Measurements from ENCODE around the gene LRP1B.

The LRP1B gene

DNA sequence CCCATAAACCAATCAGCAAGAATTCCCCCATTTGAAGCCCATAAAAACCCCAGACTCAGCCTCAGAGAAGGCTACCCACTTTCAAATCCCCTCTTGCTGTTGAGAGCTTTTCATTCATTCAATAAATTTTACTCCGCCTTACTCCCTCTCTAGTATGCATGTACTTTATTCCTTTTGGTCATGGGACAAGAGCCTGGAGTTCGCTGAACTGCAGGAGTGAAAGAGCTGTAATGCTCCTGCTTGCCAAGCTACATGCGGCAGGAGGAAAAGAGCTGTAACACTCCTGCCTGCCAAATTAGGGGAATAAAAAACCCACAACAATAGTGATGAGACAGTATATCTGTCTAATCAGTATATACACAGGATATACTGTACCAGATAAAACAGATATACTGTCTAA lies 1261.7 kb downstream of the LRP1B start:
- no peak for FAIRE-seq

DNA sequence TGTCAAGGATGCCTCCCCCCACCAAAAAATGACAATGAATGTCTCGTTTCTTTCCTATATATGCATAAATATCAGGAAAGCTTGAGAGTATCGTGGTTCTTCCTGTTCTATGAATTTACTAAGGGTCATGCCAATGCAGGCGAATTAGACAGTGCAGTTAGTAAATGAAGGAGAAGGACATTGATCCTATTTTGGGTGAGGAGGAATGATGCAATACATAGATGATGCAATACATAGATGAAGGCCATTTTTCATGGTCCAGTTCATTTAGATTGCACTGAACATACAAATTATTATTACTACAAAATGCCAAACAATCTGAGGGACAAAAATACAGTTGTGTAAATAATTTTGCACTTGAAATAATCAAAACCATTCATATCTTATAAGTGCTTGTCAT lies 1265.0 kb downstream of the LRP1B start:
- no peak for FAIRE-seq

DNA sequence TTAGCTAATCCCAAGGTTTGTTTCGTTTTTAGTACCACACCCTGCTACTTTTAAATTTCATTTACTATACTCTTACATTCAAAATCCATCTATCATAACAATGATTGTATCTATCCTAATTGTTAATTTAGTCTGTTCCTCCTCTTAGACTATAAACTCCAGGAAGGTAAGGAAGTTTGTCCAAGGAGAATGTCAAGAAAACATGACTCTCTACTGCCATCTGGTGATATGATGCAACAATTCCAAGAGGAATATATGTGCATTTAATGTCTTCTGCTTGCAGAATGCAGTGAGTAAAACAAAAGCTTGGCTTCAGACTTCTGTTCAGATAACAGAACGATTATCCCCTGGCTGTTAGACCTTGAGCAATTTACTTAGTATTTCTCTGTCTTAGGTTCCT lies 1267.1 kb downstream of the LRP1B start:
- peak; percentile 77 for FAIRE-seq

DNA sequence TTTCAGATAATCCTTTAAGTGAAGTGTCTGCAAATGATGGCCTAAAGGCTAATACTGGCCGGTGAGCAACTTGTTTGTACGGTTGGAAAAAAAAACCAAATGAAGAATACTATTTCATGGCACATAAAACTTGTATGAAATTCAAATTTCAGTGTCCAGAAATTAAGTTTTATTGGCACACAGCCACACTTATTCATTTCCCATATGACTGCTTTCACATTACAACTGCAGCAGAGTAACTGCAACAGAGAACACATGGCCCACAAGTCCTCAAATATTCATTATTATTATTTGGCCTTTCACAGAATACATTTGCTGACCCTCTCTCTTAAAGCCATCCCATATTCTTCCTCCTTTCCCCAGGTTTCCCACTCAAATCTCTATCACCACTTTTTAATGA lies 1268.6 kb downstream of the LRP1B start:
- no peak for FAIRE-seq

DNA sequence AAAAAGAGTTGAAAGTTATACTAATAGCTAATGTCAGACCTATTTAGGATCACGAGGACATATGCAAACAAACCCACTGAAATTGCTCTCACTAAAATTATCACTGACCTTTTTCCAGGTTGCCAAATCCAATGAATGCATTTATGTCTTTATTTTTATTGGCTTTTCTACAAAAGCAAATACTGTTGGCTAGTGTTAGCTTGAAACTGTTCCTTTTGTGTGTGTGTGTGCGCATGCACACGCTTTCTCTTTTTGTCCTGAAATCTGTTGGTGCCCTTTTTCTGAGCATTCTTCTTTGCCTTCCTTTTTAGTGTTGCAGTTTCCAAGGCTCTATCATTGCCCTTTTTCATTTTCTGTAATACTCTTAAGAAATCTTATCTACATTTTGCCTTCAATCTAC lies 1269.2 kb downstream of the LRP1B start:
- no peak for FAIRE-seq

DNA sequence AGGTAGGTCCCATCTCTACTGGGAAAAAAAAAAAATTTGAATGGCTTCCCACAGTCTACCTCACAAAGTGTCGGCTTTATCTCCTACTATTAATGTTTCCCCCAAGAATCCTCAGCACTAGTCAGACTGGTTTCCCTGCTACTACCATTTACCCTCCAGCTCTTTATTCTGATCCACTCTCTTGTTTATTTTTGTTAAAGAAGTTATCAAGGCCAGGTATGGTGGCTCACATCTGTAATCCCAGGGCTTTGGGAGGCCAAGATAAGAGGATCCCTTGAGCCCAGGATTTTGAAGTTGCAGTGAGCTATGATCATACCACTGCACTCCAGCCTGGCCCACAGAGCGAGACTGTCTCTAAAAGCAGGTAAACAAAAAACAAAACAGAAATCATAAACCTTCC lies 1275.3 kb downstream of the LRP1B start:
- no peak for FAIRE-seq

DNA sequence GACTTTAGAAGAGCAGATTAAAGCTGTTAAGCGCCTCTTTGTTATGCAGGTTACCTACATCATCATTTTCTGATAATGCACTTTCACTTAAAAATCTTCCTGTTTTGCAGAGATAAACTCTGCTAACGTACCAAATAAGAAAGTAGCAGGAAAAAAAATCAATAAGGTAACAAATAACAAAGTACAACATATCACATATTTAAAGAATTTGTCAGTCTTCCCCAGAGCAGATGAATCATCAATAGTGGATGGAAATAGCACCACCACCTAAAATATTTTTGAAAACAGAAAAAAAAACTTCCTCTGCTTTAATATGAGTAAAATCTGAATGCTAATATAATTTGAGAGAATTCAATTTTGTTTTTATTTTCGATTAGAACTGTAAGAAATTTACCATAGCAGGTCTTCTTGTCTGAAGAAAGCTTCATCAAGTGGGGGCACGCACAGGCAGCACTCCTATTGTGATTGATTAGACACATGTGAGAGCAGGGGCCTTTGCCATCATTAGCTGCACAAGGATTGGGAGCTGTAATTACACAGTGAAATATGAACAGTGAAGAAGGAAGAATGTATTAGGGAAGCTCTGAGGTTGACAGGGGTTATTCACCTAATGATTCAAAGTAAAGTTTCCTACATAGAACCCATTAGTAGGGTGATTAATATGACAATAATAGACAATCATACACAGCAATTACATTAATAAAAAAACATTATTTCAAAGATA lies 1279.4 kb downstream of the LRP1B start:
- FAIRE-seq = no peak

DNA sequence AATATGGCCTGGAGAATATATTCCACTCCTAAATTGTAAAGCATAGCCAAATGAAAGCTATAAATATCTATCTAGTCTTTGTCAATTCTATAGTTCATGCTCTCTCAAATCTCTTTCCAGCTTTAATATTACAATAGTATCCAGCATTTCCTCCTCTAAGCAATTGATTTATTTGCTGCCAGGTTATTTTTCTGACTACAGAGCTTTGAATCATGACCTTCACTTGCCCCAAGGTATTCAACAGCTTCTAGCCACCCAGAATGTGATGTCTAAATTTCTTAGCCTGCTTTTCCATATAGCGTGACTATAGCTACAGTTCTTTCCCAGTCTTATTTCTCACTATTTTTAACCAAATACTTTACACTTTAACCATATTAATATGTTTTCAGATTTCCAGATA lies 1287.6 kb downstream of the LRP1B start:
- no peak for FAIRE-seq

DNA sequence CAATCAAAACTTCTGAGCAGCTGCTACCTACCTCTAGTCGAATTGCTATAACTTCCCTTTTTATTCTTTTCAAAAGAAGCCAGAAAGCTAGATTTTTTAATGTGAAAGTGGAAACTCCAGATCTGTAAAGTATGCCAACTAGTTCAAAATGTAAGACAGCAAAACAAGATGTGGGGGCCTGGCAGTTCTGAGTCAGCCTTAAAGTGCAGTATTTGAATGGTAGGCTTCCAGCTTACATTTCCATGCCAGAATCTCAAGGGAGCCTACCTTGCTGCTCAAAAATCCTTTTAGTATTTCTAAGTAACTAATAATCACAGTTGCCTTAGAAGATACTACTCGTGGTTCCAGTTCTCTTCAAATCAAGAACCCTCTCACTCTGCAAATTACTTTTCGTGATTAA lies 1288.7 kb downstream of the LRP1B start:
- no peak for FAIRE-seq

DNA sequence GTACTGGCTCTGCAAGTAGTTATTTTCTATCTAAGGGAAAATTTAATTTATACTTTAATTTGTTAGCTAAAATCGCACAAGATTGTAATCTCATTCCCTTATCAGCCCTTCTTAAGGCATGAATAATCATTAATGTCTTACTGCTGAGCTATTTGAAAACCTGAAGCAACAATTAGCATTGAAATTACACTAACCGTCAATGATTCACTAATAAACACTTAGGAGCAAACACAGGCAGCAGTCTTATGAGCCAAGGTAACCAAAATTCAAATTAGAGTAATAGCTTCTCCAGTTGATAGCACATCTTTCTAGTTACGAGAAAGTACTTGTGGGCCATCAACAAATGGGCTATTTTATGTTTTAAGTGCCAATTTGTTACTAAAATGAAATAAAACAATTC lies 1289.7 kb downstream of the LRP1B start:
- no peak for FAIRE-seq

DNA sequence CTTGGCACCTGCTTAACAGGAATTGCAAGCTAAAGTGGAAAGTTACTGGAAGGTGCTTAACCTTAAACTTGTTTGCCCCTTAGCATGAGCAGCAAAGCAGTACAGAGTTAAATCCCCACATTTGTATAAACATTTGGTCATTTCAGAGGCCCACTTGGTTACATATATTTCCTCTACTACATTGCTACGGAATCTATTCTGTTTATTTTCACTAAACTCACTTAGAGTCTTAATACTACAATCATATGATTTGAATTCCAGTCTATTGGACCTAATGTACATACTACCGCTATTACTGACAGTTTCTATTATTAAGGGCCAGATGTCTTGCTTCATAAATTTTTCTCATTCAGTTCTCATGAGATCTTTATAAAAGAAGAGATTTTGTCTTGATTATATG lies 1294.0 kb downstream of the LRP1B start:
- no peak for FAIRE-seq

DNA sequence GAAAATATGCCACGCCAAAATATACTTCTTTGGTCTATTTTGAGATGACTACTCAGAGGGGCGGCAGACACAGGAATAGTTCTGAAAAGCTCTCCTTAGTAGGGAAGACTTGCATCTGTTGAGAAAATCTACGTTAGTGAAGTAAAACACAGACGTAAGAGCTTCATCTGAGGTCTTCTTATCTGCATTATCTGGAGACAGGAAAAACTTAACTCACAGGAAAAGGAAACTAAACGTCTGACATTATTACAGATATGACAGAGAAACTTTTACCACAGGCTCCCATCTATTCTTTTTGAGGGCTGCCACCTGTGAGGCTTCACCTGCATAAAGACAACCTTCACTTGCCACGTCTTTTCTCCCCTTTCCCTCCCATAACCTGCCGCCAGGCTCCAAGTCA lies 1295.7 kb downstream of the LRP1B start:
- FAIRE-seq = no peak

DNA sequence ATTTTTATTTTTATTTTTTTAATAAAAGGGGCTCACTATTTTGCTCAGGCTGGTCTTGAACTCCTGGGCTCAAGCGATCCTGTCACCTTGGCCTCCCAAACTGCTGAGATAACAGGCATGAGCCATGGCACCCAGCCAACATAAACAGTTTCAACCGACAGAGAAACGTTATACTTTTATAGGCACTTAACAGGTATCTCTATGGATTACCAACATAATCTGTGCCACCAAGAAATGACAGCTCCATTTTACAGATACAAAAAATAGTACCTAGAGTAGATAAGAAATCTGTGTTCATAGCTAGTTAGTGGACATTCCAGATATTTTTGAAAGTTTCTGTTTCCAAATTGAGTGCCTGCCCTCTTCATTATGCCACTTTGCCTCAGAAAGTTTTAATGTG lies 1316.7 kb downstream of the LRP1B start:
- FAIRE-seq = no peak

DNA sequence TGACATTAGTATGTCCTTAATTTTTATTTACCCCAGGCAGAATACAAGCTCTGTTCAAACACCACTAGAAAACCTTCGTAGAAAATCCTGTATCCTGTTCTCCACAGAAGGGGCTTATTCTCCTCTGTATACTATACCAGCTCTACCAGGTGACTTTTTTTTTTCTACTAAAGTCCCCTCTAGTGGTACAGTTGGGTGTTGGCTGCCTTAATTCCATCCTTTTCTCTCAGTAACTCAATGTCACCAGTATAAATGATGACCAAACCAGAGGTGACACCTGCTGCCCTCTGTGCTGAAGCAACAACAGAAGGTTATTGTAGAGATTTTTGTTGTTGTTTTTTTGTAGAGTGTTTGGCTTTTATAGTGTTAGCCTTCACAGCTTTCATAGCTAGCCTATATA lies 1322.0 kb downstream of the LRP1B start:
- FAIRE-seq = no peak

DNA sequence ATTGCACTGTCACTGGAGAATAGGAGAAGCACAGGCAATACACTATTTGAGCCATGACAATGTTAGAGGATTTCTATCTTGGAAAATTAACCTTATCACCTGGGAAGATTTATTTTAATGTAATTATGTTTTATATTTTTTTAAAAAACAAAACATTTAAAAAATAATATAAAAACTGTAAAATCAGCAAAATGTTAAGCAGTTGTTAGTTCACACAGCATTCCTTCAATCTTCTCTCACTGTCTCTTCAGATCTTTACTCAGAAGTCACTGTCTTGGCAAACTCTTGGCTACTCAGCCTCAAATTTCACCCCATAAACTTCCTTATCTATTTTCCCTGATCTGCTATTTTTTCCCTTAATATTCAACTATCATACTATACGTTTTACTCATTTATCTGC lies 1322.6 kb downstream of the LRP1B start:
- FAIRE-seq = no peak

DNA sequence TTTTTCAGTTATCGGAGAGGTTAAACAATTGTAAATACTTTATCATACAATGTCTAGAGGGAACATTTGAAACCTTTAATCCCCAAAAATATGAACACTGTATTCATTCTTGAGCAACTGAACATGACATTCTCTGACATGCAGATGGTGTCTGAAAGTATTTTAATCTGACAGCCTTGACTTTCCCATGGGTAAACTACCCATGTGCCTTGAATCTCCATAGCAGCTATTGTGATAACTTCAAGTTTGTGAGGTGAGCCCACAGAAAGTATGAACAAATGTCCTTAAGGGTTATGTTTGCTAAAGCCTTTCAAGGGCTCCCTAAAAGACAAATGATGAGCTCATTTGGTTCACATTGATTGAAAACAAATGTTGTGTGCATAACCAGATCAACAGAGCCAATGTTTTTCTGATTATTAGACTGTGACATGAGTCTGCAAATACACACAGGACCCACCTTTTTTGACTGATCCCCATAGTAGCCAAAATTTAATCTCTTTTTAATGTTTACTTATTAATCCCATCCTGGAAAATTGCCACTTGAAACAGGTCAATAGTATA lies 1326.0 kb downstream of the LRP1B start:
- no peak for FAIRE-seq

DNA sequence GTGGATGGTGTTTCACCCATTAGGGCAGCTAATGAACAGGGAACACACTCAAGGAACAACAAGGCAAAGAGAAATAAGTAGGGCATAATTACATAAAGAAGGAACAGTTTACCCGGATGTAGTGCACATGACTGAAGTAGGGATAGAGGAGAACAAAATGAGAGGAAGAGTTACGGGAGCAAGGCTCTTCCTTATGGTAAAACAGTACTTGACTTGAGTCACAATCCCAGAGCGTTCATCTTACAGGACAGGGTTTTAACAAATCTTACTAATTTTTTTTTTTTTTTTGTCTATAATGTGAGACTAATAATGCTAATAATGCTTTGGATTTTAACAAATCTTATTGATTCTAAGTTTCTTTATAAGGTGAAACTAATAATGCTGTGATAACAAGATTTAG lies 1329.5 kb downstream of the LRP1B start:
- no peak for FAIRE-seq

DNA sequence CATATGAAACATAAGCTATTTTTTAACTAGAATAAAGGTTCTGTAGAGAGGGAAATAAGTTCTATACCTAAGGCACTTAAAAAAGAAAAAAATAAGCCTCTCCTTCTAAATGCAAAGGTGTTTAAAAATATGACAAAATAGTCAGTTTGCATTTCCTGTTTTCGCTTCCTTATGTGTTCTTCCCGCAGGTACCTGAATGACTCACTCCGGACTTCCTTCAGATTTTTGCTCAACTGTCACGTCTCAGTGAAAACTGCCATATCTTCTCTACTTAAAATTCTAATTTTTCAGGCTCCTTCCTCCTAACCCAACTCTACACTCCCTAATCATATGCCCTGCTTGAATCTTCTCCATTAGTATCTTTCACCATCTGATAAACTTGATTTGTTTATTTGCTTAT lies 1333.1 kb downstream of the LRP1B start:
- FAIRE-seq = no peak

DNA sequence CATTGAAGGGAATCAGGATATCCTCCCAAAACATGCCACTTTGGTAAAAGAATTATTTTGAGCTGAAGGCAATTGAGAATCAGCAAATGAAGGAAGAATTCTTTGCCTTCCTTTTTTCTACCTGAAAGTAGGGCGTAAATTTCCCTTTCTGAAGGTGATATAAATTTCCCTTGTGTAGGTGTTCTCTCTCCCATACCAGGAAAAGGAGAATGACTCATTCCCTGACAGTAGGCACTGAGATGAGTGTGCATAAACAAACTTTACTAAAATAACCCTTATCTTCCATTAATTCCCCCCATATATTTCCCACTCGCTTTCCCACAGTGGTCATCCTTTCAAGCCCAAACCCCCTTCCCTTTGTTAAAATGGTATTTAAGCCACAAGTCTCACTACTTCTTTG lies 1339.0 kb downstream of the LRP1B start:
- no peak for FAIRE-seq

DNA sequence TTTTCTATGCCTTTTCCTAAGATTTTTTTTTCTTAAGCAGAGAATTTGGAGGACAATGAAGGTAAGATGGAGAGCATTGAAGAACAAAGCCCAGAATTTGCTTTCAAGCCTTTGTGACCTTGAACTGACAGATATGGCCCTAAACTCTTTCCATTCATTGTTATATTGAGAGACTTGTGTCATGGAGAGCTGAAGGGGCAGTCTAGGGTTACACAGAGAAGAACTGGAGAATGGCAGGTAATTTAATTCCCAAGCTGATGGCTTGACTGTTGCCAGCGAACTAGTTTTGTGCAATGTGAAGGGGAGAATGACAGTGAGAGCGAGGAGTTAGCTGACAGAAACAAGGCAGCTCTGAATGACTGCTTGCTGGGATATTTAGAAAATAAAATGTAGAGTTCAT lies 1344.2 kb downstream of the LRP1B start:
- no peak for FAIRE-seq

DNA sequence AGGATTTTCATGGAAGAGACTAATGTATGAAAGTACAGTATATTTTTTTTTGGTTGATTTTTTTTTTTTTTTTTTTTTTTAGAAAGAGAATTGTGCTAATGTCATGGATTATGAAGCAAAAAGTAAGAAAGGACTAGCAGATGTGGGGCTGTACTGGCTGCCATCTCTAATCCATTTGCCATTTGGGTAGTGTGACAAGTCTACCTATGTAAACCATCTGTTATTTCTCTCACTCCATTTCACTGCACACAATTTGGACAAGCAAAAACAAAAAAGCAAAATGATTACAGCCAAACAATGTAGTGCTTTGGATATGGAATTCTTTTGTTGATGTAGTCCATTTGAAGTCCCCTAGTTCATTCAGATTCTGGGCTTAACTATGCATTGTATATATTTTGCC lies 1355.4 kb downstream of the LRP1B start:
- no peak for FAIRE-seq

DNA sequence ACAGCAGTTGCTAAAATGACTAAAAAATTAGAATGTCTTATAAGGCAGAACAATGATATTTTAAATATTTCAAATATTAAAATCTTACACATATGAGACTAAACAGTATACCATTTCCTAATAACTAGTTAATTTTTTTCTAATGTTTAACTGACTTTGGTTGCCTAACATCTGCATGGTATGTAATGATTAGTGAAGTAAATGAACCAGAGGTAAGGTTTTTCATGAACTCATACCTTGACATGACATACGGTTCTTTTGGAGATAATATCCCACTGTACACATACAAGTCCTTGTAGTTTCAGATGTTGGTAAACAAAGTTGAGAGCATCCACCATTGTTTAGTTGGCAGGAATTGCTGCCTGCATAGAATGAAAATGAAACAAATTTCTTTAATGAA lies 1360.2 kb downstream of the LRP1B start:
- no peak for FAIRE-seq

DNA sequence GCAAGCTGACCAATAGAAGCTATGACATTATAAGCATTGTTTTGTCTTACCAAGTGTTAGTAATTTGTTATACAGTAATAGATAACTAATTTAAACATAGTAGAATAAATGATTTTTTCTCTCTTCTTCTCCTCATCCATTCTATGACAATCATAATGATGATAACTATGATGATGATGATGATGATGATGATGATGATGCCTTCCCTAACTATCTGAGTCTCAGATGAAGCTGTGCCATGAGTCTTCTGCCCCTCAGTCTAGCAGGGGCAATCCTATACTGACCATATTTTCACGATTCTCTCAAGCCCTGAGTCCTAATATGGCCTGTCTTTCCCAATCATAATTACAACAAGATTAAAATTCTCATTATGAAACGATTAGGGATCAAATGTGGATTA lies 1369.0 kb downstream of the LRP1B start:
- no peak for FAIRE-seq

DNA sequence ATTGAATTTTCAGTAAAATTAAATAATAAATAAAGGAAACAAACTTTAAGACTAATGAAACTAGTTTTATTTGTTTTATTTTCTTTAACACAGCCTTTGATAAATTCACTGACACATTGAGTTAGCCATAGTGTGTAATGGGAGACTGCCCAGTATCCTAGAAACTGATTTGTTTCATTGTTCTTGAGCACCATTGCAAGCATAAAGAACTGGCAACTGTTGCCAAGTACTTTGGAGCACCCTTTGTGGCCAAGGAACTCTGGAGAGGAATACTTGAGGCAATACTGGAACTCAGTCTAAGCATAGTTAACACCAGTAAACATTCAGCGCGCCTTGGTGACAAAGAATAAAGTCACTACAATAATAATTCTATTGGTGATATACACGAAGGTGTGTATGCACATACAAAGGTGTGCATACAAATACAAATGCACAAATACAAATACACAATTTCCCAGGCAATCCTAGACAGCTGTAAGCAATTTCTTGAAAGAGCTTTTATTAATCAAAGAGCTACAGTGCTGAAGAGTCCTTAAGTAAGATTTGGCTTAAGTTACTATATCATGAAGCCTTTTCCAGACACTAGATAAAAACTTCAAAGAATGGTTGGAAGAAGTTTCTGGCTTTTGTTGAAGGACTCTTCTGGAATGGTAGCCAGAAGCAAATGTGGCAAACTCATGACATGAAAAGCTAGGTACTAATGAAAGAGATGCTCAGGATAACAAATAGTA lies 1371.2 kb downstream of the LRP1B start:
- FAIRE-seq = no peak

DNA sequence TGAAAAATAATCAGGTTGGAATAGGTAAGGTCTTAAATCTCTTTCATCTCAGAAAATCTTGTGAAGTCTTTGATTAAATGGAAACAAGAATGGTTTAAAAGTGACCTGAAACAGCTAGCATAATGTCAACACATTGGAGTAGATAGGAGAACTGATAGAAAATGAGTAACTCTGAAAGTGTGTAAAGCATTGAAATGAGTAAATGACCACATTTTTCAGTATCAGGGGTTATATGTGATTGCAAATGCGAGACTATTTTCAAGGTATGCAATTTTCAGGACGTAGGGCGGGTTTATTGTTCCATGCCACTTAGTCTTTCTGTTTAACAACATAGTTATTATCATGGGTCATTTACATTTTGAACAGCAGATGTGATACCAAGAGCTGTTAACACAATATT lies 1383.2 kb downstream of the LRP1B start:
- no peak for FAIRE-seq
